ENCODE data around the gene RAG2.

DNA sequence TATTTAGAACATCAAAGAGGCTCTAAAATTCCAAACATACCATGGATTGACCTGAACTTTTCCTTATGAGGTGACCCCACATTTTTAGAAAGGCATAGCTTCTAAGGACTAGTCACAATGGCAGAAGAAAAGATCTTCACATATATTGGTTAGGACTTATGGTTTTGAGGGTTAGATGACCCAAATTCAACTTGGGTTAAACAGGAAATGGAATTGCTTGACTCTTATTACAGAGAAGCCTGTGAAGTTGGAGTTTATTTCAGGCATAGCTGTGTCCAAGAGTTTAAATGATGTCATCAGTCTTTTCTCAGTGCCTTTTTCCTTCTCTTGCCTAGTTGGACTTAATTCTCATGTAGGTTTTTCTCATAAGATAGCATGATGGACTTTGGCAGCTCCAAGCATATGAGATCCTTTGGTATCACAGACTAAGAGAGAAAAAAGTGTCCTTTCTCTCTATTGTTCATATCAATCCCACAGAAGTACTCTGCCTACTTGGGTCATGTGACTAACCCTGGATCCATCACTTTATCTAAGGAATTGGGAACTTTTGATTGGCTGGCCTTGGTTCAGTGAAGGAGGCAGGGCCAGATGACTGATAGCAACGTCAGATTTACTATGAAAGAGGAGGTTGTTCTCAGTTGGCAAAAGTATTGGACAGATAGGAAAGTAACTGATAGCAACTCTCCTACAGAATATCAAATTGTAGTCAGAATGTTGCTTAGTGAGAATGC, 47.5 kb downstream of the RAG2 start:
- TF ChIP-seq SIX5 (IDR thresholded peaks at IDR 0.05; ENCODE audit: low read depth, low read length, severe bottlenecking) = no peak
- TF ChIP-seq EZH2 (IDR thresholded peaks at IDR 0.05; ENCODE audit: borderline replicate concordance, control insufficient read depth, low read depth, low read length) = no peak
- TF ChIP-seq, protein P1, sequence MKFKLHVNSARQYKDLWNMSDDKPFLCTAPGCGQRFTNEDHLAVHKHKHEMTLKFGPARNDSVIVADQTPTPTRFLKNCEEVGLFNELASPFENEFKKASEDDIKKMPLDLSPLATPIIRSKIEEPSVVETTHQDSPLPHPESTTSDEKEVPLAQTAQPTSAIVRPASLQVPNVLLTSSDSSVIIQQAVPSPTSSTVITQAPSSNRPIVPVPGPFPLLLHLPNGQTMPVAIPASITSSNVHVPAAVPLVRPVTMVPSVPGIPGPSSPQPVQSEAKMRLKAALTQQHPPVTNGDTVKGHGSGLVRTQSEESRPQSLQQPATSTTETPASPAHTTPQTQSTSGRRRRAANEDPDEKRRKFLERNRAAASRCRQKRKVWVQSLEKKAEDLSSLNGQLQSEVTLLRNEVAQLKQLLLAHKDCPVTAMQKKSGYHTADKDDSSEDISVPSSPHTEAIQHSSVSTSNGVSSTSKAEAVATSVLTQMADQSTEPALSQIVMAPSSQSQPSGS (IDR thresholded peaks at IDR 0.05; ENCODE audit: low read length) = no peak
- TF ChIP-seq FOXM1 (IDR thresholded peaks at IDR 0.05; ENCODE audit: low read depth, low read length) = no peak
- no peak for TF ChIP-seq BRCA1 (IDR thresholded peaks at IDR 0.05; ENCODE audit: low read depth, low read length)
- TF ChIP-seq, protein P2, sequence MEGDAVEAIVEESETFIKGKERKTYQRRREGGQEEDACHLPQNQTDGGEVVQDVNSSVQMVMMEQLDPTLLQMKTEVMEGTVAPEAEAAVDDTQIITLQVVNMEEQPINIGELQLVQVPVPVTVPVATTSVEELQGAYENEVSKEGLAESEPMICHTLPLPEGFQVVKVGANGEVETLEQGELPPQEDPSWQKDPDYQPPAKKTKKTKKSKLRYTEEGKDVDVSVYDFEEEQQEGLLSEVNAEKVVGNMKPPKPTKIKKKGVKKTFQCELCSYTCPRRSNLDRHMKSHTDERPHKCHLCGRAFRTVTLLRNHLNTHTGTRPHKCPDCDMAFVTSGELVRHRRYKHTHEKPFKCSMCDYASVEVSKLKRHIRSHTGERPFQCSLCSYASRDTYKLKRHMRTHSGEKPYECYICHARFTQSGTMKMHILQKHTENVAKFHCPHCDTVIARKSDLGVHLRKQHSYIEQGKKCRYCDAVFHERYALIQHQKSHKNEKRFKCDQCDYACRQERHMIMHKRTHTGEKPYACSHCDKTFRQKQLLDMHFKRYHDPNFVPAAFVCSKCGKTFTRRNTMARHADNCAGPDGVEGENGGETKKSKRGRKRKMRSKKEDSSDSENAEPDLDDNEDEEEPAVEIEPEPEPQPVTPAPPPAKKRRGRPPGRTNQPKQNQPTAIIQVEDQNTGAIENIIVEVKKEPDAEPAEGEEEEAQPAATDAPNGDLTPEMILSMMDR (IDR thresholded peaks at IDR 0.05 in 2 of 3, conservative IDR thresholded peaks at IDR 0.05 in 1 of 3; ENCODE audit: control insufficient read depth in 2 of 3, extremely low read depth in 1 of 3, insufficient read depth in 1 of 3, low read depth in 3 of 3, low read length in 3 of 3) = no peak
- TF ChIP-seq JUND (IDR thresholded peaks at IDR 0.05; ENCODE audit: low read depth, low read length) = no peak
- TF ChIP-seq POLR2A (IDR thresholded peaks at IDR 0.05; ENCODE audit: low read depth, low read length) = no peak
- TF ChIP-seq, protein P3, sequence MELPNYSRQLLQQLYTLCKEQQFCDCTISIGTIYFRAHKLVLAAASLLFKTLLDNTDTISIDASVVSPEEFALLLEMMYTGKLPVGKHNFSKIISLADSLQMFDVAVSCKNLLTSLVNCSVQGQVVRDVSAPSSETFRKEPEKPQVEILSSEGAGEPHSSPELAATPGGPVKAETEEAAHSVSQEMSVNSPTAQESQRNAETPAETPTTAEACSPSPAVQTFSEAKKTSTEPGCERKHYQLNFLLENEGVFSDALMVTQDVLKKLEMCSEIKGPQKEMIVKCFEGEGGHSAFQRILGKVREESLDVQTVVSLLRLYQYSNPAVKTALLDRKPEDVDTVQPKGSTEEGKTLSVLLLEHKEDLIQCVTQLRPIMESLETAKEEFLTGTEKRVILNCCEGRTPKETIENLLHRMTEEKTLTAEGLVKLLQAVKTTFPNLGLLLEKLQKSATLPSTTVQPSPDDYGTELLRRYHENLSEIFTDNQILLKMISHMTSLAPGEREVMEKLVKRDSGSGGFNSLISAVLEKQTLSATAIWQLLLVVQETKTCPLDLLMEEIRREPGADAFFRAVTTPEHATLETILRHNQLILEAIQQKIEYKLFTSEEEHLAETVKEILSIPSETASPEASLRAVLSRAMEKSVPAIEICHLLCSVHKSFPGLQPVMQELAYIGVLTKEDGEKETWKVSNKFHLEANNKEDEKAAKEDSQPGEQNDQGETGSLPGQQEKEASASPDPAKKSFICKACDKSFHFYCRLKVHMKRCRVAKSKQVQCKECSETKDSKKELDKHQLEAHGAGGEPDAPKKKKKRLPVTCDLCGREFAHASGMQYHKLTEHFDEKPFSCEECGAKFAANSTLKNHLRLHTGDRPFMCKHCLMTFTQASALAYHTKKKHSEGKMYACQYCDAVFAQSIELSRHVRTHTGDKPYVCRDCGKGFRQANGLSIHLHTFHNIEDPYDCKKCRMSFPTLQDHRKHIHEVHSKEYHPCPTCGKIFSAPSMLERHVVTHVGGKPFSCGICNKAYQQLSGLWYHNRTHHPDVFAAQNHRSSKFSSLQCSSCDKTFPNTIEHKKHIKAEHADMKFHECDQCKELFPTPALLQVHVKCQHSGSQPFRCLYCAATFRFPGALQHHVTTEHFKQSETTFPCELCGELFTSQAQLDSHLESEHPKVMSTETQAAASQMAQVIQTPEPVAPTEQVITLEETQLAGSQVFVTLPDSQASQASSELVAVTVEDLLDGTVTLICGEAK (IDR thresholded peaks at IDR 0.05; ENCODE audit: borderline replicate concordance) = no peak
- no peak for TF ChIP-seq NFYA (IDR thresholded peaks at IDR 0.05; ENCODE audit: borderline replicate concordance, low read depth, low read length)
- TF ChIP-seq NFYB (IDR thresholded peaks at IDR 0.05; ENCODE audit: insufficient read depth, low read depth, low read length) = no peak
- TF ChIP-seq, protein P4, sequence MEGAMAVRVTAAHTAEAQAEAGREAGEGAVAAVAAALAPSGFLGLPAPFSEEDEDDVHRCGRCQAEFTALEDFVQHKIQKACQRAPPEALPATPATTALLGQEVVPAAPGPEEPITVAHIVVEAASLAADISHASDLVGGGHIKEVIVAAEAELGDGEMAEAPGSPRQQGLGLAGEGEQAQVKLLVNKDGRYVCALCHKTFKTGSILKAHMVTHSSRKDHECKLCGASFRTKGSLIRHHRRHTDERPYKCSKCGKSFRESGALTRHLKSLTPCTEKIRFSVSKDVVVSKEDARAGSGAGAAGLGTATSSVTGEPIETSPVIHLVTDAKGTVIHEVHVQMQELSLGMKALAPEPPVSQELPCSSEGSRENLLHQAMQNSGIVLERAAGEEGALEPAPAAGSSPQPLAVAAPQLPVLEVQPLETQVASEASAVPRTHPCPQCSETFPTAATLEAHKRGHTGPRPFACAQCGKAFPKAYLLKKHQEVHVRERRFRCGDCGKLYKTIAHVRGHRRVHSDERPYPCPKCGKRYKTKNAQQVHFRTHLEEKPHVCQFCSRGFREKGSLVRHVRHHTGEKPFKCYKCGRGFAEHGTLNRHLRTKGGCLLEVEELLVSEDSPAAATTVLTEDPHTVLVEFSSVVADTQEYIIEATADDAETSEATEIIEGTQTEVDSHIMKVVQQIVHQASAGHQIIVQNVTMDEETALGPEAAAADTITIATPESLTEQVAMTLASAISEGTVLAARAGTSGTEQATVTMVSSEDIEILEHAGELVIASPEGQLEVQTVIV (IDR thresholded peaks at IDR 0.05; ENCODE audit: borderline replicate concordance, partially characterized antibody) = no peak
- TF ChIP-seq, protein P5, sequence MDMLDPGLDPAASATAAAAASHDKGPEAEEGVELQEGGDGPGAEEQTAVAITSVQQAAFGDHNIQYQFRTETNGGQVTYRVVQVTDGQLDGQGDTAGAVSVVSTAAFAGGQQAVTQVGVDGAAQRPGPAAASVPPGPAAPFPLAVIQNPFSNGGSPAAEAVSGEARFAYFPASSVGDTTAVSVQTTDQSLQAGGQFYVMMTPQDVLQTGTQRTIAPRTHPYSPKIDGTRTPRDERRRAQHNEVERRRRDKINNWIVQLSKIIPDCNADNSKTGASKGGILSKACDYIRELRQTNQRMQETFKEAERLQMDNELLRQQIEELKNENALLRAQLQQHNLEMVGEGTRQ (IDR thresholded peaks at IDR 0.05; ENCODE audit: borderline replicate concordance, low read depth, low read length) = no peak
